Transverse colon (tissue), 4 donors: ENCODE results near the gene FBLN2. TPM values are rescaled to one million over a fixed set of nuclear protein-coding genes. Genes with fewer than 3 reads are reported as not detected.

Experiments
- DNase-seq: peaks from one replicate; pipeline ENCODE4 v3.0.0-alpha.2; 2019
- H3K27ac ChIP-seq, 4 donors: fragments of 200-600 bp; sonication (generic); 2 replicates each; pipeline ENCODE4 v1.5.1; 2016 to 2018; ENCODE audit warnings: inconsistent platforms in 4 of 4
- H3K27me3 ChIP-seq: fragments of 200-600 bp; sonication (generic); 2 replicates; pipeline ENCODE4 v1.5.1; 2017; ENCODE audit warnings: inconsistent platforms
- H3K36me3 ChIP-seq, 4 donors: fragments of 200-600 bp; sonication (generic); 2 replicates each; pipeline ENCODE4 v1.5.1; 2017 to 2019; ENCODE audit warnings: inconsistent platforms in 4 of 4
- H3K4me1 ChIP-seq, 4 donors: fragments of 200-600 bp; sonication (generic); 2 replicates each; pipeline ENCODE4 v1.5.1; 2017 to 2020; ENCODE audit warnings: inconsistent platforms in 4 of 4
- H3K4me3 ChIP-seq, 4 donors: fragments of 200-600 bp; sonication (generic); 1 replicate in 1 of 4; 2 replicates in 3 of 4; pipeline versions ENCODE4 v1.5.1 to v1.6.1; 2017 to 2019; ENCODE audit warnings: inconsistent platforms in 4 of 4
- H3K9me3 ChIP-seq, 2 donors: fragments of 200-600 bp; sonication (generic); 2 replicates each; pipeline ENCODE4 v1.5.1; 2017 to 2019; ENCODE audit warnings: inconsistent platforms in 2 of 2
- CTCF ChIP-seq, 5 experiments: fragments of 200-600 bp in 3 of 5; fragments of 450-650 bp in 2 of 5; sonication (generic) in 3 of 5; IDR thresholded peaks; 1 replicate in 2 of 5; 2 replicates in 3 of 5; pipeline ENCODE4 v1.5.1; 2016 to 2017; ENCODE audit warnings: antibody characterized with exemption in 5 of 5, inconsistent platforms in 3 of 5, mild to moderate bottlenecking in 2 of 5, moderate library complexity in 1 of 5
- EP300 ChIP-seq: sonication (generic); formaldehyde crosslinking; IDR thresholded peaks from one replicate; pipeline ENCODE4 v1.6.1; 2017; ENCODE audit warnings: antibody characterized with exemption, low read depth
- POLR2A ChIP-seq: fragments of 450-650 bp; IDR thresholded peaks from one replicate; pipeline ENCODE4 v1.6.1; 2016; ENCODE audit warnings: antibody characterized with exemption, mild to moderate bottlenecking, moderate library complexity
- POLR2AphosphoS5 ChIP-seq, 3 donors: sonication (generic); formaldehyde crosslinking; IDR thresholded peaks; one replicate each; pipeline ENCODE4 v1.6.1; 2016; ENCODE audit warnings: antibody characterized with exemption in 3 of 3
- WGBS, 2 donors: methylation state at CpG; one replicate each; pipeline ENCODE4 v1.1.5; 2018; ENCODE audit warnings: low coverage in 1 of 2; 5-methylcytosine and 5-hydroxymethylcytosine counted together
- in situ Hi-C, 4 donors: fragments of 200-750 bp; cut with MboI; loops; one replicate each; pipeline versions ENCODE4 v1.15.0 to v1.15.1; 2017; ENCODE audit warnings: low sequenced_read_pairs in 3 of 4, low pct_ligation_motif_present in 1 of 4, low pct_unique_long_range_greater_than_20kb in 1 of 4
- intact Hi-C: fragments of 100-400 bp; cut with DNase I; formaldehyde crosslinking; loops from one replicate; pipeline ENCODE4 v1.15.1; 2023; ENCODE audit warnings: low total_unique reads
- total RNA-seq, 4 donors: library from RNA; depleted of rRNA; stranded (reverse); fragments of >200 nt; gene quantifications; one replicate each; pipeline ENCODE4 v1.1.0, GENCODE V29; 2016

Gene FBLN2
- total RNA-seq, 4 donors from 2014 or later, result 23.0 to 51.5 (median 31.4) TPM

- intact Hi-C loops (no loop called here), in situ Hi-C loops (no loop called here)
- Histone ChIP-seq H3K4me1 (no peaks in the 10 kb centered on the region), H3K36me3 (no peaks in the 10 kb centered on the region), H3K9me3 (no peaks in the 10 kb centered on the region), H3K4me3 (no peak overlapping the region), H3K27me3 (no peaks in the 10 kb centered on the region), H3K27ac (no peak overlapping the region)
- DNase-seq, result no peak
- TF ChIP-seq EP300 (no peak), POLR2A (no peak), POLR2AphosphoS5 (IDR thresholded peaks at IDR 0.05) (no peak), CTCF (IDR thresholded peaks at IDR 0.05) (no peak)
- WGBS, 2 donors, result 74 to 79% methylated on average over 5 to 6 of the region's 6 CpGs
Measured at GRCh38 chr3:13514639-13515435, 34.1 kb upstream of the FBLN2 start.

GRCh38 chr3:13515786-13516759 lies 32.9 kb upstream of the FBLN2 start:
- H3K27me3 ChIP-seq, result no peaks in the 10 kb centered on the region
- peak overlapping the region in 2 of 4 donors; percentile 16 to 43 for H3K27ac ChIP-seq
- TF ChIP-seq POLR2A (no peak), POLR2AphosphoS5 (IDR thresholded peaks at IDR 0.05) (no peak), CTCF (IDR thresholded peaks at IDR 0.05) (no peak), EP300 (no peak)
- intact Hi-C loops (no loop called here), in situ Hi-C loops (no loop called here)
- no peak for DNase-seq
- no peak overlapping the region for H3K4me3 ChIP-seq
- H3K36me3 ChIP-seq, result no peaks in the 10 kb centered on the region
- no peaks in the 10 kb centered on the region for H3K4me1 ChIP-seq
- 83% methylated on average over 17 of the region's 26 CpGs; no CpG with 5 or more reads in 1 of the 2 donors for WGBS, 2 donors
- no peaks in the 10 kb centered on the region for H3K9me3 ChIP-seq

GRCh38 chr3:13516760-13517135 lies 32.2 kb upstream of the FBLN2 start:
- Histone ChIP-seq H3K27me3 (no peaks in the 10 kb centered on the region), H3K4me3 (no peak overlapping the region), H3K9me3 (no peaks in the 10 kb centered on the region), H3K36me3 (no peaks in the 10 kb centered on the region), H3K4me1 (no peaks in the 10 kb centered on the region), H3K27ac (peak overlapping the region in 1 of 4 donors; percentile 43)
- intact Hi-C loops (no loop called here), in situ Hi-C loops (no loop called here)
- TF ChIP-seq EP300 (no peak), CTCF (IDR thresholded peaks at IDR 0.05) (no peak)
- no peak for DNase-seq
- 89% methylated on average over 9 of the region's 9 CpGs; no CpG with 5 or more reads in 1 of the 2 donors for WGBS, 2 donors

- Histone ChIP-seq H3K27ac (peak overlapping the region in 1 of 4 donors; percentile 43), H3K27me3 (no peaks in the 10 kb centered on the region), H3K4me1 (no peaks in the 10 kb centered on the region), H3K4me3 (no peak overlapping the region), H3K36me3 (no peaks in the 10 kb centered on the region), H3K9me3 (no peaks in the 10 kb centered on the region)
- intact Hi-C loops, result no loop called here
- DNase-seq, result no peak
- in situ Hi-C loops, result no loop called here
- TF ChIP-seq POLR2AphosphoS5 (IDR thresholded peaks at IDR 0.05) (no peak), CTCF (IDR thresholded peaks at IDR 0.05) (no peak), EP300 (no peak), POLR2A (no peak)
- WGBS, 2 donors, result 79% methylated on average over 18 of the region's 18 CpGs; no CpG with 5 or more reads in 1 of the 2 donors
Measured at GRCh38 chr3:13517253-13517977, 31.5 kb upstream of the FBLN2 start.
